Sigmoid colon (tissue), 4 donors: ENCODE results near the gene IMMP2L.

ENCODE experiments used
- CTCF ChIP-seq, 4 experiments: fragments of 450-650 bp in 3 of 4; fragments of 200-600 bp in 1 of 4; IDR thresholded peaks; one replicate each; pipeline ENCODE4 v1.5.1; 2016 to 2019; ENCODE audit warnings: antibody characterized with exemption in 4 of 4, mild to moderate bottlenecking in 3 of 4, moderate library complexity in 2 of 4
- EP300 ChIP-seq, 4 donors: sonication (generic); formaldehyde crosslinking; IDR thresholded peaks; one replicate each; pipeline ENCODE4 v1.6.1; 2017; ENCODE audit warnings: antibody characterized with exemption in 4 of 4
- POLR2A ChIP-seq, 2 donors: fragments of 450-650 bp; IDR thresholded peaks; one replicate each; pipeline ENCODE4 v1.6.1; 2016; ENCODE audit warnings: antibody characterized with exemption in 2 of 2, mild to moderate bottlenecking in 2 of 2, moderate library complexity in 2 of 2

- TF ChIP-seq CTCF (IDR thresholded peaks at IDR 0.05) (no peak), EP300 (IDR thresholded peaks at IDR 0.05) (no peak), POLR2A (IDR thresholded peaks at IDR 0.05) (no peak)
These were observed 300.8 kb downstream of the IMMP2L start for GRCh38 chr7:111261496-111261895.
